HL-60 (cell line): ENCODE data around the gene SYT6.

Experiments
- CTCF ChIP-seq: IDR thresholded peaks from one replicate; pipeline ENCODE4 v1.5.1; 2011; ENCODE audit warnings: low read length, control low read depth, inconsistent platforms; ENCODE audit not compliant: insufficient read depth
- GABPA ChIP-seq: IDR thresholded peaks from 2 replicates; pipeline ENCODE4 v1.6.1; 2012; ENCODE audit warnings: low read depth
- POLR2AphosphoS5 ChIP-seq: IDR thresholded peaks from 2 replicates; pipeline ENCODE4 v1.6.1; 2012; ENCODE audit warnings: low read depth

DNA sequence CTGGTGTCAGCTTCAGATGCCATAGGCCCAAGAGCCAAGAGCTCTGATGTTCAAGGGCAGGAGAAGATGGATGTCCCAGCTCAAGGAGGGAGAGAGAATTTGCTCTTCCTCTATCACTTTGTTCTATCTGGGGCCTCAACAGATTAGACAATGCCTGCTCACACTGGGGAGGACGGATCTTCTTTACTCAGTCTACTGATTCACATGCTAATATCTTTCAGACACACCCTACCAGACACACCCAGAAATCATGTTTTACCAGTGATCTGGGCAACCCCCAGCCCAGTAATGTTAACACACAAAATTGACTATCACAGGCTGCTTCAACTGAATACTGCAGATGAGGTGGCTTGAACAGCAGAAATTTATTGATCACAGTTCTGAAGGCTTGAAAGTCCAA is 105.4 kb downstream of the SYT6 start:
- no peak for TF ChIP-seq CTCF
- TF ChIP-seq GABPA: no peak
- no peak for TF ChIP-seq POLR2AphosphoS5
